HEK293 (cell line): Measurements from ENCODE around the gene SLC13A3.

Source experiments
- KLF7 ChIP-seq: fragments of 450-650 bp; formaldehyde crosslinking; IDR thresholded peaks from 2 replicates; pipeline ENCODE4 v1.5.1; 2016; ENCODE audit warnings: missing biosample characterization, missing genetic modification characterization, borderline replicate concordance
- MEIS1 ChIP-seq: sonication (generic); formaldehyde crosslinking; IDR thresholded peaks from 2 replicates; pipeline ENCODE4 v1.8.1; 2022; ENCODE audit warnings: missing genetic modification reagents, mild to moderate bottlenecking, borderline replicate concordance
- RBAK ChIP-seq: fragments of 450-650 bp; formaldehyde crosslinking; IDR thresholded peaks from 2 replicates; pipeline ENCODE4 v1.5.1; 2016; ENCODE audit warnings: missing biosample characterization, missing genetic modification characterization
- SCRT2 ChIP-seq: fragments of 450-650 bp; formaldehyde crosslinking; IDR thresholded peaks from 2 replicates; pipeline ENCODE4 v1.5.1; 2016; ENCODE audit warnings: missing biosample characterization, missing genetic modification characterization
- WT1 ChIP-seq: fragments of 450-650 bp; formaldehyde crosslinking; IDR thresholded peaks from 2 replicates; pipeline ENCODE4 v1.5.1; 2016; ENCODE audit warnings: missing biosample characterization, missing genetic modification characterization
- YY1 ChIP-seq: fragments of 450-650 bp; formaldehyde crosslinking; IDR thresholded peaks from 2 replicates; pipeline ENCODE4 v1.5.1; 2018; ENCODE audit warnings: missing biosample characterization, missing genetic modification characterization
- ZNF10 ChIP-seq: fragments of 450-650 bp; formaldehyde crosslinking; IDR thresholded peaks from 2 replicates; pipeline ENCODE4 v1.5.1; 2017; ENCODE audit warnings: missing biosample characterization, missing genetic modification characterization
- ZNF132 ChIP-seq: fragments of 450-650 bp; formaldehyde crosslinking; IDR thresholded peaks from 2 replicates; pipeline ENCODE4 v1.5.1; 2017; ENCODE audit warnings: missing biosample characterization, missing genetic modification characterization, borderline replicate concordance
- ZNF140 ChIP-seq: fragments of 450-650 bp; formaldehyde crosslinking; IDR thresholded peaks from 2 replicates; pipeline ENCODE4 v1.5.1; 2016; ENCODE audit warnings: missing biosample characterization, missing genetic modification characterization
- ZNF19 ChIP-seq: fragments of 450-650 bp; formaldehyde crosslinking; IDR thresholded peaks from 2 replicates; pipeline ENCODE4; 2016; ENCODE audit warnings: missing biosample characterization, missing genetic modification characterization, low read depth
- ZNF214 ChIP-seq: fragments of 450-650 bp; formaldehyde crosslinking; IDR thresholded peaks from 2 replicates; pipeline ENCODE4 v1.5.1; 2017; ENCODE audit warnings: missing biosample characterization, mild to moderate bottlenecking, missing genetic modification characterization, borderline replicate concordance
- ZNF292 ChIP-seq: fragments of 450-650 bp; formaldehyde crosslinking; IDR thresholded peaks from 2 replicates; pipeline ENCODE4 v1.5.1; 2016; ENCODE audit warnings: low read depth, missing biosample characterization, missing genetic modification characterization, borderline replicate concordance
- ZNF416 ChIP-seq: fragments of 450-650 bp; formaldehyde crosslinking; IDR thresholded peaks from 2 replicates; pipeline ENCODE4 v1.5.1; 2016; ENCODE audit warnings: missing biosample characterization, missing genetic modification characterization
- ZNF426 ChIP-seq: fragments of 450-650 bp; formaldehyde crosslinking; IDR thresholded peaks from 2 replicates; pipeline ENCODE4 v1.5.1; 2017; ENCODE audit warnings: missing biosample characterization, missing genetic modification characterization, mild to moderate bottlenecking, inconsistent platforms, moderate library complexity
- ZNF48 ChIP-seq: fragments of 450-650 bp; formaldehyde crosslinking; IDR thresholded peaks from 2 replicates; pipeline ENCODE4 v1.5.1; 2016; ENCODE audit warnings: missing biosample characterization, missing genetic modification characterization
- ZNF510 ChIP-seq: fragments of 450-650 bp; formaldehyde crosslinking; IDR thresholded peaks from 2 replicates; pipeline ENCODE4 v1.5.1; 2018; ENCODE audit warnings: mild to moderate bottlenecking, missing genetic modification characterization, missing biosample characterization; ENCODE audit not compliant: insufficient replicate concordance
- ZNF558 ChIP-seq: fragments of 450-650 bp; formaldehyde crosslinking; IDR thresholded peaks from 2 replicates; pipeline ENCODE4 v1.5.1; 2016; ENCODE audit warnings: missing biosample characterization, missing genetic modification characterization
- ZNF561 ChIP-seq: fragments of 450-650 bp; IDR thresholded peaks from 2 replicates; pipeline ENCODE4 v1.5.1; 2018; ENCODE audit warnings: missing biosample characterization, missing genetic modification characterization, borderline replicate concordance
- ZNF571 ChIP-seq: fragments of 450-650 bp; formaldehyde crosslinking; IDR thresholded peaks from 2 replicates; pipeline ENCODE4 v1.5.0; 2017; ENCODE audit warnings: missing biosample characterization, missing genetic modification characterization
- ZNF585B ChIP-seq: fragments of 450-650 bp; formaldehyde crosslinking; IDR thresholded peaks from 2 replicates; pipeline ENCODE4 v1.5.1; 2016; ENCODE audit warnings: missing biosample characterization, missing genetic modification characterization
- ZNF600 ChIP-seq: fragments of 450-650 bp; formaldehyde crosslinking; IDR thresholded peaks from 2 replicates; pipeline ENCODE4 v1.5.1; 2016; ENCODE audit warnings: missing biosample characterization, missing genetic modification characterization
- ZNF629 ChIP-seq: fragments of 450-650 bp; formaldehyde crosslinking; IDR thresholded peaks from 2 replicates; pipeline ENCODE4 v1.5.1; 2017; ENCODE audit warnings: missing biosample characterization, missing genetic modification characterization
- ZNF670 ChIP-seq: fragments of 450-650 bp; formaldehyde crosslinking; IDR thresholded peaks from 2 replicates; pipeline ENCODE4 v1.5.1; 2016; ENCODE audit warnings: missing biosample characterization, missing genetic modification characterization, low read depth
- ZNF791 ChIP-seq: fragments of 450-650 bp; formaldehyde crosslinking; IDR thresholded peaks from 2 replicates; pipeline ENCODE4 v1.5.1; 2016; ENCODE audit warnings: missing biosample characterization, missing genetic modification characterization
- TF ChIP-seq, protein P1 (sequence below): fragments of 450-650 bp; formaldehyde crosslinking; IDR thresholded peaks from 2 replicates; pipeline ENCODE4 v1.5.1; 2016; ENCODE audit warnings: missing biosample characterization, missing genetic modification characterization
- TF ChIP-seq, protein P2 (sequence below): fragments of 450-650 bp; formaldehyde crosslinking; IDR thresholded peaks from 2 replicates; pipeline ENCODE4 v1.5.1; 2016; ENCODE audit warnings: missing biosample characterization, missing genetic modification characterization
- TF ChIP-seq, protein P3 (sequence below): fragments of 450-650 bp; formaldehyde crosslinking; IDR thresholded peaks from 2 replicates; pipeline ENCODE4 v1.5.1; 2016; ENCODE audit warnings: missing biosample characterization, missing genetic modification characterization
- TF ChIP-seq, protein P4 (sequence below): fragments of 450-650 bp; formaldehyde crosslinking; IDR thresholded peaks from 2 replicates; pipeline ENCODE4 v1.5.1; 2016; ENCODE audit warnings: missing biosample characterization, missing genetic modification characterization, borderline replicate concordance
- TF ChIP-seq, protein P5 (sequence below): fragments of 450-650 bp; formaldehyde crosslinking; IDR thresholded peaks from 2 replicates; pipeline ENCODE4 v1.5.1; 2016; ENCODE audit warnings: missing biosample characterization, missing genetic modification characterization

SLC13A3 gene

DNA sequence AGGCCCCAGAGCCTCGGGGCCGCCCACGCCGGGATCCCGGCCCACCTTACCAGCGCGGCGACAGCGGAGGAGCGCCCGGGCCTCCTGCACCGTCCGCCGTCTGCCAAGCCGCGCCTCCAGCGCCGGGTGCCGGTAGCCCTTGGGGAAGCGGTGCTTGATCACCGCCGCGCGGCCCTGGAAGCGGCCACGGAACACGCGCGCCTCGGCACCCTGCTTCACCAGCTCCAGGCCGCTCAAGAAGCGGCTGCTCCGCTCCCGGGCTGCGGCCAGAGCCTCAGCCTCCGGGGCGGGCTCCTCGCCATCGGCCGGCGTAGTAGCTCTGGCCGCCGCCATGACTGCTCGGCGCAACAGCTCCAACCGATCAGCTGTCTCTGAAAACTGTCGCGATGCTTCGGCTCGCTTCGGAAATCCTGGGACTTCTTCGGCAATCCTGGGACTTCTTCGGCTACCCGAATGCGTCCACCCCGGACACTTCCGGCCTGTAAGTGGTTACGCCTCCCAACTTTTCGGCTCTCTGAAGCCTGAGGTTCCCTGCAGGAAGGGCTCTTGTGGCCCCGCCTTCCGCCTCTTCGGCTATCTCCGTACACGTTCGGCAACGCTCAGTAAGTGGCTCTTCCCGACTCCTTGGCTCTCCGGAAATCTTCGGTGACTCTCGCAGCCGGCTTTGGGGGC lies 38.0 kb upstream of the SLC13A3 start, which contains the start of gene TP53RK (continued):
- TF ChIP-seq ZNF416 = no peak
- TF ChIP-seq RBAK (tag by site-specific recombination) = no peak
- no peak; the same call in 1 of the 2 replicates for TF ChIP-seq ZNF629 (tag by site-specific recombination)
- TF ChIP-seq, protein P1, sequence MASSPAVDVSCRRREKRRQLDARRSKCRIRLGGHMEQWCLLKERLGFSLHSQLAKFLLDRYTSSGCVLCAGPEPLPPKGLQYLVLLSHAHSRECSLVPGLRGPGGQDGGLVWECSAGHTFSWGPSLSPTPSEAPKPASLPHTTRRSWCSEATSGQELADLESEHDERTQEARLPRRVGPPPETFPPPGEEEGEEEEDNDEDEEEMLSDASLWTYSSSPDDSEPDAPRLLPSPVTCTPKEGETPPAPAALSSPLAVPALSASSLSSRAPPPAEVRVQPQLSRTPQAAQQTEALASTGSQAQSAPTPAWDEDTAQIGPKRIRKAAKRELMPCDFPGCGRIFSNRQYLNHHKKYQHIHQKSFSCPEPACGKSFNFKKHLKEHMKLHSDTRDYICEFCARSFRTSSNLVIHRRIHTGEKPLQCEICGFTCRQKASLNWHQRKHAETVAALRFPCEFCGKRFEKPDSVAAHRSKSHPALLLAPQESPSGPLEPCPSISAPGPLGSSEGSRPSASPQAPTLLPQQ = 0 out of 2 replicates have a peak, but pooled peaks have one; percentile 88
- TF ChIP-seq, protein P2, sequence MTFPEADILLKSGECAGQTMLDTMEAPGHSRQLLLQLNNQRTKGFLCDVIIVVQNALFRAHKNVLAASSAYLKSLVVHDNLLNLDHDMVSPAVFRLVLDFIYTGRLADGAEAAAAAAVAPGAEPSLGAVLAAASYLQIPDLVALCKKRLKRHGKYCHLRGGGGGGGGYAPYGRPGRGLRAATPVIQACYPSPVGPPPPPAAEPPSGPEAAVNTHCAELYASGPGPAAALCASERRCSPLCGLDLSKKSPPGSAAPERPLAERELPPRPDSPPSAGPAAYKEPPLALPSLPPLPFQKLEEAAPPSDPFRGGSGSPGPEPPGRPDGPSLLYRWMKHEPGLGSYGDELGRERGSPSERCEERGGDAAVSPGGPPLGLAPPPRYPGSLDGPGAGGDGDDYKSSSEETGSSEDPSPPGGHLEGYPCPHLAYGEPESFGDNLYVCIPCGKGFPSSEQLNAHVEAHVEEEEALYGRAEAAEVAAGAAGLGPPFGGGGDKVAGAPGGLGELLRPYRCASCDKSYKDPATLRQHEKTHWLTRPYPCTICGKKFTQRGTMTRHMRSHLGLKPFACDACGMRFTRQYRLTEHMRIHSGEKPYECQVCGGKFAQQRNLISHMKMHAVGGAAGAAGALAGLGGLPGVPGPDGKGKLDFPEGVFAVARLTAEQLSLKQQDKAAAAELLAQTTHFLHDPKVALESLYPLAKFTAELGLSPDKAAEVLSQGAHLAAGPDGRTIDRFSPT (tag by site-specific recombination) = no peak
- TF ChIP-seq WT1 (tag by site-specific recombination) = no peak
- peak; percentile 88 for TF ChIP-seq YY1
- TF ChIP-seq ZNF571 = no peak
- TF ChIP-seq, protein P3, sequence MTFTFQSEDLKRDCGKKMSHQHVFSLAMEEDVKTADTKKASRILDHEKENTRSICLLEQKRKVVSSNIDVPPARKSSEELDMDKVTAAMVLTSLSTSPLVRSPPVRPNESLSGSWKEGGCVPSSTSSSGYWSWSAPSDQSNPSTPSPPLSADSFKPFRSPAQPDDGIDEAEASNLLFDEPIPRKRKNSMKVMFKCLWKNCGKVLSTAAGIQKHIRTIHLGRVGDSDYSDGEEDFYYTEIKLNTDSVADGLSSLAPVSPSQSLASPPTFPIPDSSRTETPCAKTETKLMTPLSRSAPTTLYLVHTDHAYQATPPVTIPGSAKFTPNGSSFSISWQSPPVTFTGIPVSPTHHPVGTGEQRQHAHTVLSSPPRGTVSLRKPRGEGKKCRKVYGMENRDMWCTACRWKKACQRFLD (tag by site-specific recombination) = 0 out of 2 replicates have a peak, but pooled peaks have one; percentile 9
- TF ChIP-seq ZNF10 = peak; percentile 75
- TF ChIP-seq, protein P4, sequence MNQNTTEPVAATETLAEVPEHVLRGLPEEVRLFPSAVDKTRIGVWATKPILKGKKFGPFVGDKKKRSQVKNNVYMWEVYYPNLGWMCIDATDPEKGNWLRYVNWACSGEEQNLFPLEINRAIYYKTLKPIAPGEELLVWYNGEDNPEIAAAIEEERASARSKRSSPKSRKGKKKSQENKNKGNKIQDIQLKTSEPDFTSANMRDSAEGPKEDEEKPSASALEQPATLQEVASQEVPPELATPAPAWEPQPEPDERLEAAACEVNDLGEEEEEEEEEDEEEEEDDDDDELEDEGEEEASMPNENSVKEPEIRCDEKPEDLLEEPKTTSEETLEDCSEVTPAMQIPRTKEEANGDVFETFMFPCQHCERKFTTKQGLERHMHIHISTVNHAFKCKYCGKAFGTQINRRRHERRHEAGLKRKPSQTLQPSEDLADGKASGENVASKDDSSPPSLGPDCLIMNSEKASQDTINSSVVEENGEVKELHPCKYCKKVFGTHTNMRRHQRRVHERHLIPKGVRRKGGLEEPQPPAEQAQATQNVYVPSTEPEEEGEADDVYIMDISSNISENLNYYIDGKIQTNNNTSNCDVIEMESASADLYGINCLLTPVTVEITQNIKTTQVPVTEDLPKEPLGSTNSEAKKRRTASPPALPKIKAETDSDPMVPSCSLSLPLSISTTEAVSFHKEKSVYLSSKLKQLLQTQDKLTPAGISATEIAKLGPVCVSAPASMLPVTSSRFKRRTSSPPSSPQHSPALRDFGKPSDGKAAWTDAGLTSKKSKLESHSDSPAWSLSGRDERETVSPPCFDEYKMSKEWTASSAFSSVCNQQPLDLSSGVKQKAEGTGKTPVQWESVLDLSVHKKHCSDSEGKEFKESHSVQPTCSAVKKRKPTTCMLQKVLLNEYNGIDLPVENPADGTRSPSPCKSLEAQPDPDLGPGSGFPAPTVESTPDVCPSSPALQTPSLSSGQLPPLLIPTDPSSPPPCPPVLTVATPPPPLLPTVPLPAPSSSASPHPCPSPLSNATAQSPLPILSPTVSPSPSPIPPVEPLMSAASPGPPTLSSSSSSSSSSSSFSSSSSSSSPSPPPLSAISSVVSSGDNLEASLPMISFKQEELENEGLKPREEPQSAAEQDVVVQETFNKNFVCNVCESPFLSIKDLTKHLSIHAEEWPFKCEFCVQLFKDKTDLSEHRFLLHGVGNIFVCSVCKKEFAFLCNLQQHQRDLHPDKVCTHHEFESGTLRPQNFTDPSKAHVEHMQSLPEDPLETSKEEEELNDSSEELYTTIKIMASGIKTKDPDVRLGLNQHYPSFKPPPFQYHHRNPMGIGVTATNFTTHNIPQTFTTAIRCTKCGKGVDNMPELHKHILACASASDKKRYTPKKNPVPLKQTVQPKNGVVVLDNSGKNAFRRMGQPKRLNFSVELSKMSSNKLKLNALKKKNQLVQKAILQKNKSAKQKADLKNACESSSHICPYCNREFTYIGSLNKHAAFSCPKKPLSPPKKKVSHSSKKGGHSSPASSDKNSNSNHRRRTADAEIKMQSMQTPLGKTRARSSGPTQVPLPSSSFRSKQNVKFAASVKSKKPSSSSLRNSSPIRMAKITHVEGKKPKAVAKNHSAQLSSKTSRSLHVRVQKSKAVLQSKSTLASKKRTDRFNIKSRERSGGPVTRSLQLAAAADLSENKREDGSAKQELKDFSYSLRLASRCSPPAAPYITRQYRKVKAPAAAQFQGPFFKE (tag by site-specific recombination) = no peak
- peak; percentile 81 for TF ChIP-seq ZNF600 (tag by site-specific recombination)
- no peak for TF ChIP-seq ZNF426 (tag by site-specific recombination)
- no peak for TF ChIP-seq KLF7 (tag by site-specific recombination)
- no peak for TF ChIP-seq ZNF670 (tag by site-specific recombination)
- TF ChIP-seq ZNF140 (tag by site-specific recombination) = no peak
- TF ChIP-seq ZNF132 (tag by site-specific recombination) = no peak
- peak; percentile 83 for TF ChIP-seq ZNF561 (tag by site-specific recombination)
- TF ChIP-seq ZNF585B (tag by site-specific recombination) = no peak
- no peak for TF ChIP-seq ZNF48 (tag by site-specific recombination)
- peak; percentile 86 for TF ChIP-seq SCRT2 (tag by site-specific recombination)
- no peak for TF ChIP-seq ZNF791 (tag by site-specific recombination)
- no peak for TF ChIP-seq ZNF19 (tag by site-specific recombination)
- no peak for TF ChIP-seq ZNF214 (tag by site-specific recombination)
- TF ChIP-seq ZNF558 (tag by site-specific recombination) = no peak
- no peak for TF ChIP-seq ZNF510 (tag by site-specific recombination)
- TF ChIP-seq, protein P5, sequence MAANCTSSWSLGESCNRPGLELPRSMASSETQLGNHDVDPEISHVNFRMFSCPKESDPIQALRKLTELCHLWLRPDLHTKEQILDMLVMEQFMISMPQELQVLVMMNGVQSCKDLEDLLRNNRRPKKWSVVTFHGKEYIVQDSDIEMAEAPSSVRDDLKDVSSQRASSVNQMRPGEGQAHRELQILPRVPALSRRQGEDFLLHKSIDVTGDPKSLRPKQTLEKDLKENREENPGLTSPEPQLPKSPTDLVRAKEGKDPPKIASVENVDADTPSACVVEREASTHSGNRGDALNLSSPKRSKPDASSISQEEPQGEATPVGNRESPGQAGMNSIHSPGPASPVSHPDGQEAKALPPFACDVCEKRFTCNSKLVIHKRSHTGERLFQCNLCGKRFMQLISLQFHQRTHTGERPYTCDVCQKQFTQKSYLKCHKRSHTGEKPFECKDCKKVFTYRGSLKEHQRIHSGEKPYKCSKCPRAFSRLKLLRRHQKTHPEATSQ (tag by site-specific recombination) = no peak
- no peak for TF ChIP-seq MEIS1
- TF ChIP-seq ZNF292 (tag by site-specific recombination) = no peak
